DND-41 (cell line): ENCODE results near the gene C1orf21.

ENCODE experiments used
- CTCF ChIP-seq: IDR thresholded peaks from 2 replicates; pipeline ENCODE4 v1.5.1; 2012; ENCODE audit warnings: borderline replicate concordance, low read length, moderate library complexity, mild to moderate bottlenecking; ENCODE audit not compliant: poor library complexity, severe bottlenecking; ENCODE audit errors: extremely low read depth
- EZH2 ChIP-seq: IDR thresholded peaks from 3 replicates; pipeline ENCODE4 v1.6.1; 2012; ENCODE audit warnings: borderline replicate concordance, low read depth, mild to moderate bottlenecking, moderate library complexity, low read length, inconsistent platforms; ENCODE audit not compliant: severe bottlenecking

GRCh38 chr1:184576822-184577221, 190.0 kb downstream of the C1orf21 start:
- no peak for TF ChIP-seq CTCF
- TF ChIP-seq EZH2 = no peak
